Activated T-helper 1 cell treated with Interleukin-2 at 50 U/mL for 16 hours (primary cell): ENCODE data around the gene MARCHF10.
"Not testable (repeated sequence)": the region's sequence is repeated elsewhere in the genome, so short reads cannot be mapped to it uniquely, and the experiment has no call there.

Experiments
- DNase-seq: peaks from one replicate; pipeline ENCODE4 v3.0.0-alpha.2; 2020; ENCODE audit warnings: low read depth

The MARCHF10 gene

DNA sequence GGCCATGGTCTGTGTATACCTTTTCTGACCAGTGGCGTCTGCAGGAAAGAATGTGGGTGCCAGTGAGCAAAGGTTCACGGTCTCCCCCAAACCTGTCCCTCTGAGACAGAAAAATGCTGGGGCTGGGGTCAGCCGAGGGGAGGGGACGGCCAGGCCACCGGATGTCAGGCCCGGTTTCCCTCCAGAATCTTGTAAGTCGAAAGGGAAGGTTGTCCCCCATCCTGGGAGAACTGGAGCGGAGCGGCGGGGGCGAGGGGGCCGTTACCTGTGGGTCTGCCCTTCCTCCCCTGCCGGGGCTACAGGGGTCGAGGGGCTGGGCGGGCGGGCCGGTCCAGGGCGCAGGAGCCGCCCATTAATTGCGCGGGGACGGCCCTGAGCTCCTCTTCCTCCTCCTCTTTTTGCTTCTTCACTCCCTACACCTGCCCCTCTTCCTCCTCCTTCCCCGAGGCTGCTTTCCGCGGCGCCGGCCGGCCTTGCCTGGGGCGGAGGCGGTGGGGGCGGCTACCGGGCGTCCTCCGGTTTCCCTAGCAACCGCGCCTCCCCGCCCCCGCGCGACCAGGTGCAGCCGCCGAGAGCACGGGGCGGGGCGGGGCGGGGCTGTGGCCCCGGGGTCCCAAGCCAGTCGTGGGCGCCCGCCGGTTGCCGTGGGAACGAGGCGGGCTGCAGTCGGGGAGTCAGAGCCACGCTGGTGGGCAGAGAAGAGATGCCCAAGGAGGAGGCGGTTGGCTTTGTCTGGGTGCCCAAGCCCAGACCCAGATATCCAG is at the start of gene MARCHF10:
MARCHF10 (minus strand) TSS at position 503 of the 764 bp plus-strand sequence. CDS start 6,579 bp downstream, outside the sequence.
- no peak for DNase-seq

- no peak for DNase-seq
Measured at GRCh38 chr17:62857526-62857925, 49.4 kb upstream of the MARCHF10 start.

DNA sequence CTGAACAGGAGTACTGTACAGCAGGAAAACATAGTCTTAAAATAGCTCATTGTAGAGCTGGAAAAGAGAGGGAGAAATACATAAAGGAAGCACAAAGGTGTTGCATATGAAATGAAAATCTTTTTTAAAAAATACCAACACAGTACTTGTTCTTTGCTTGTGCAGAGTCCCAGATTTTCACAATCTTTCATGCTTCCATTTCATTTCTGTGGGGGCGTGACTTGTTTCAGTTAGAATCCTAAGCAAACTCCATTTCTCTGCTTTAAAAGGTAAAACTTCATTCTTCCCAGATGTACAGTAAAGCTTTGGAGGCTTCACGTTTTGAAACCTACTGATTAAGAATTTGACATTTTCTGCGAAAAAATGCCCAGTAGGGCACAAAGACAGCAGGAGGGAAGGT is 48.5 kb upstream of the MARCHF10 start:
- no peak for DNase-seq

DNA sequence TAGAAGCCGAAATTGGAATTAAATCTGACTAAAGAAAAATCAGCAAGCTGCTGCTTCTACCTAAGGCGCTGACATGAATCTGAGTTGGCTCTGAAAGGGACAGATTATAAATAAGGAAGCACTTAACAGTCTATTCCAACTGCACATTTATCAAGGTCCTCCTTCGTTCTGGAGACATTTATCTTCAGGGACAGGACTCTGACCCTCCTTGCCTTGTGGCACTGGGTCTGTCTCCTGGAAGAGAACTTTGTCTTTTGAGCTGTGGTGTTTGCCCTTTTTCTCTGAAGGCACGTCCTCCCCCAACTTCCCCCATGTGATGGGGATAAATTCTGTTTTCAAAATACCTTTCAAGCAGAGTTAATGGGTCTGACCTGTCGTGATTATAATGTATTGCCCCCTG is 47.0 kb upstream of the MARCHF10 start:
- DNase-seq = no peak

DNA sequence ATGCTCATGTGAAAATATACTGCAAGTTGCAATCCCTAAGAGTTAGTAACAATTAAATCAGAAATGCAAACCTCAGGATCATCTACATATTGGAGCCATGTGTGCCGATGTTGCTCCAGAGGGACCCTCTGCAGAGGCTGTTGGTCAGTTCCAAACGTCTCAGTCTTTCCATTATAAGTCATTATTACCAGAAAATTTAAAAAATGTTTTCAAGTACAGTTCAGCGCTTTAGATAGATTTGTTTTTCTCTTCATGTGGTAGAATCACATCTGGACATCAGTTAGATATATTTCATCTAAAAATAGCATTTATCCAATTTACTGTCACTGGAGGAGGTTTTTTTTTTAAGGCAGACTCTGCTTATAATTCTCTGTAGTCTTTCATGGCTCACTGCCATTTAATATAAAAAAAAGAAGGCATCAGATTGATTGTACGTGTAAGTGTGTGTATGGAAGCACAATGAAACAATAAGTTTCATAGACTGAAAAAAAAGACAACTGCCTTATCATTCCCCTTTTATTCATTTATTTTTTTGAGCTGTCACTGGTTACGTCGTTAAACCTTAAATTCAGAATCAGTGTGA is 46.1 kb upstream of the MARCHF10 start:
- DNase-seq = no peak

DNA sequence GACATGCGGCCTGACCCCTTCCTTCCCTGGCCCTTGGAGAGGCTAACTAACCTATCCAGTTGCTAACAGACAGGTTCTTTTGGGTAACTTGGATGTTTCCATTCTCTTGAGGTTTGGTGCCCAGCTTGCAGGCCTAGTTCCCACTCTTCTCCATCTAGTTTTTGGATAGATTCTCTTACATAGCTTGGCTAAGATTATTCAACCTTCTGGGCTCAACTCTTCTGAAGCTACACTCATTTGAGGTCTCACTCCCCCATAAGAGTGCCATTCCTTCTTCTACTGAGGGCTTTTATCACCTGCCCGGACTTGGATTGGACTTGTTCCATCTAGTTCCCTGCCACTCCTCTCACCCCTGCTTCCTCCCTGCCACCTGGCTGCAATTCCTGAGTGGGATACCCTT is 44.1 kb upstream of the MARCHF10 start:
- no peak for DNase-seq

DNA sequence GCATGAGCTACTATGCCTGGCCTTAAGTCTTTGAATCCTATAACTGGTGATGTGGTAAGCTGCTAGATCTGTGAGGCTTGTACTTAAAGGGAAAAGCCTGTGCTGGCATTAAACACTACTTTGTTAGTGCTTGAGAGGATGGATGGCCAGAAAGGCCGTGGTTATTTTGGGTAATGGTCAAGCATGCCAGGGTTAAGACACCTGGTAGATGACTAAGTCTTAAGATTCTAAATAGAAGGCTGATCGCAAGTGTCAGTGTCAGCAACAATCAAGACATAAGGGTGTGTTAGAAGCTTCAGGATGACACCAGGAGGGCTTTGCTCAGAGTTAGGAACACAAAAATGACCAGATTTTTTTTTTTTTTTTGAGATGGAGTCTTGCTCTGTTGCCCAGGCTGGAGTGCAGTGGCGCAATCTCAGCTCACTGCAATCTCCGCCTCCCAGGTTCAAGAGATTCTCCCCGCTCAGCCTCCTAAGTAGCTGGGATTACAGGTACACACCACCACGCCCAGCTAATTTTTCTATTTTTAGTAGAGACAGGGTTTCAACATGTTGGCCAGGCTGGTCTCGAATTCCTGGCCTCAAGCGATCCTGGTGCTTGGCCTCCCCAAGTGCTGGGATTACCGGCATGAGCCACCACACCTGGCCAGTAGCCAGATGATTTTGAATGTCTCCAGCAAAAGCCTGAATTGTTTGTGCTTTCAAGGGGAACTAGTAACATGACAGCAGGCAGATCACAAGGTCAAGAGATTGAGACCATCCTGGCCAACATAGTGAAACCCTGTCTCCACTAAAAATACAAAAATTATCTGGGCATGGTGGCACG is 41.7 kb upstream of the MARCHF10 start:
- not testable (repeated sequence) for DNase-seq

DNA sequence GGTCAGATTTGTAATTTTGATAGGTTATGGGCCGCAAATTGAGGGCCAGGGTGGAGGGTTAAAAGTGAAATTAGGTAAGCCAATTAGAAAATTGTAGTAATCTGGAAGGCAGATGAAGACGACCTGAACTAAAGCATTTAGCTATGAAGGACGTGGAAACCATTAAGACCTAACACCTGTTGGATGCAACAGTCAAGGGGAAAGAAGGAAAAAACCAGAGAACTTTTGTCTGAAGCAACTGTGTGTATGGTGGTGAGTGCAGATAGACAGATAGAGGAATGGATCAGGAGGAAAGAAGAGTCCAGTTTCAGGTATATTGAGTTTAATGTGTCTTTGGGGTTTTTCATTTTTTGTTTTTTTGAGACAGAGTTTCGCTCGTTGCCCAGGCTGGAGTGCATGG is 40.2 kb upstream of the MARCHF10 start:
- no peak for DNase-seq

DNA sequence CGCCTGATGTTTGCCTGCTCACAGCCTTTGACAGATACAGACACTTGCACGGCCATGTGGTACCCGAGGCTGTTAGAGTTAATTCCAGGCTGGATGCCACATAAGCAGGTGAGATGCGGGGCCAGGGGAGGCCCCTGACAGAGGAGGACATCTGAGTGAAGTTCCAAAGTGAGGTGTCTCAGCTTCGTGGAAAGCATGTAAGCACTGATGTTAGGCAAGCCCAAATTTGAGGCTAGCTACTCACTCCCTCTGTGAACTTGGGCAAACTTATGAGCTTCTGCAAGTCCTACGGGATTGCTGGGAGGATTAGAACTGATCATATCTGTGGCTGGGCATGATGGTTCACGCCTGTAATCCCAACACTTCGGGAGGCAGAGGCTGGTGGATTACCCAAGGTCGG is 39.3 kb upstream of the MARCHF10 start:
- DNase-seq = no peak

GRCh38 chr17:62840871-62841270 is 32.8 kb upstream of the MARCHF10 start:
- DNase-seq = no peak

GRCh38 chr17:62833816-62834215 is 25.7 kb upstream of the MARCHF10 start:
- not testable (repeated sequence) for DNase-seq

- no peak for DNase-seq
Measured at GRCh38 chr17:62832405-62832804, 24.3 kb upstream of the MARCHF10 start.

DNA sequence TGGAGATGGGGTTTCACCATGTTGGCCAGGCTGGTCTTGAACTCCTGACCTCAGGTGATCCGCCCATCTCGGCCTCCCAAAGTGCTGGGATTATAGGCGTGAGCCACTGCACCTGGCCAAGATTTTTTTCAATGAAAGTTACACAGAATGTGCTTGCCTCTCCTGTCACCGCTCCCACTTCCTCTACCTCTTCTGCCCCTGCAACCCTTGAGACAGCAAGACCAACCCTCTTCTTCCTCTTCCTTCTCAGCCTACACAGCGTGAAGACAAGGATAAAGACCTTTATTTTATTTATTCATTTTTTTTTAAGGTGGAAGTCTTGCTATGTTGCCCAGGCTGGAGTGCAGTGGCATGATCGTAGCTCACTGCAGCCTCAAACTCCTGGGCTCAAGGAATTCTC is 23.0 kb upstream of the MARCHF10 start:
- DNase-seq = not testable (repeated sequence)

GRCh38 chr17:62827746-62828485 is 19.8 kb upstream of the MARCHF10 start:
- DNase-seq = no peak

- no peak for DNase-seq
Measured at GRCh38 chr17:62826956-62827355, 18.8 kb upstream of the MARCHF10 start.

- no peak for DNase-seq
Measured at GRCh38 chr17:62825182-62825581, 17.1 kb upstream of the MARCHF10 start.

- no peak for DNase-seq
Measured at GRCh38 chr17:62824290-62825131, 16.4 kb upstream of the MARCHF10 start.

DNA sequence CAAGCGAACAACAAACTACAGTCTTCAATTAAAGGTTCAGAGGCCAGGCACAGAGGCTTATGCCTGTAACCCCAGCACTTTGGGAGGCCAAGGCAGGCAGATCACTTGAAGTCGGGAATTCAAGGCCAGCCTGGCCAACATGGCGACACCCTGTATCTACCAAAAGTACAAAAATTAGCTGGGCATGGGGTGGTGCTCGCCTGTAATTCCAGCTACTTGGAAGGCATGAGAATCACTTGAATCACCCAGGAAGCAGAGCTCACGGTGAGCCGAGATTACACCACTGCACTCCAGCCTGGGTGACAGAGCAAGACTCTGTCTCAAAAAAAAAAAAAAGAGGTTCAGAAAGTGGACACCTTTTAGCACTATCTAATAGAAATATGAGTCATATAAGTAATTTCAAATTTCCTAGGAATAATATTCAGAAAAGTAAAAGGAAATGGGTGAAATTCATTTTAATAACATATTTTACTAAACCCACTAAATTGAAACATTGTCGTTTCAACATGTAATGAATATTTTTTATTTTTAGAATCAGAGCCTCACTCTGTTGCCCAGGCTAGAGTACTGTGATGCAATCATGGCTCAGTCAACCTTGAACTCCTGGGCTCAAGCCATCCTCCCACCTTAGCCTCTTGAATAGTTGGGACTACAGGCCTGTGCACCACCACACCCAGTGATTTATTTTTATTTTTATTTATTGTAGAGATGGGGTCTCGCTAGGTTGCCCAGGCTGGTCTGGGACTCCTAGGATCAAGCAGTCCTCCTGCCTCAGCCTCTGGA is 15.2 kb upstream of the MARCHF10 start:
- no peak for DNase-seq

DNA sequence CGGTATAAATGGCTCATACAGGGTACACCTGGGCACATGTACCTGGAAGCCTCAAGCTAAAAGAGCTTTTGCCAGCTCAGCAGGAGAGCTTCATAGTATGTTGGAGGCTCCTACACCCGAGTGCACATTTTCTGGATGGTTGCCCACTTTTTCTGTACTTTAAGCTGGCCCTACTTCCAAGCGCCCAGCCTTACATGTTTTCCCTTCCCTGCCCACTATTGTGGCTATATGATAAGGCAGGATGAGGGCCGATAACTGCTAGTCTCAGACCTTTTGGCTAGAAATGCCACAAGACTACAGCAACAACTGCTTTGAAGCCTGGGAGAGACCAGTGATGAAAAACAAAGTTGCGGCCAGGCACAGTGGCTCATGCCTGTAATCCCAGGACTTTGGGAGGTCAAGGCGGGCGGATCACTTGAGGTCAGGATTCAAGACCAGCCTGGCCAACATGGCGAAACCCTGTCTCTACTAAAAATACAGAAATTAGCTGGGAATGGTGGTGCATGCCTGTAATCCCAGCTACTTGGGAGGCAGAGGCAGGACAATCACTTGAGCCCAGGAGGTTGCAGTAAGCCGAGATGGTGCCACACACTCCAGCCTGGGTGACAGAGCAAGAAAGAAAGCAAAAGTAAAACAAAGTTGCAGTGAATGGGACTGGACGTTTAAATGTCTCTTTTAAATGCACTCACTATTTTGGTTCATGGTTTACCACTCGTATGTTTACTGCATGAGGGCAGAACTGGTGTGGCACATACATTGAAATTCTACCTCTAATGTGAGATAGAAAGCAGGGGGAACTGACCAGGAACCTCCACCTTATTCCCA is 14.2 kb upstream of the MARCHF10 start:
- no peak for DNase-seq
